HL-60 (cell line): ENCODE measurements around the gene LIPT2.

ENCODE experiments used
- DNase-seq, 2 experiments: peaks; one replicate each; pipeline ENCODE4 v3.0.0-alpha.2; 2010 to 2020; ENCODE audit warnings: low read depth in 1 of 2, low spot score in 1 of 2
- H3K27ac ChIP-seq: fragments of 250-450 bp; sonication (Bioruptor Pico); replicated peaks from 2 replicates; pipeline ENCODE4 v1.5.1; 2020; ENCODE audit warnings: mild to moderate bottlenecking, moderate library complexity
- H3K27me3 ChIP-seq: fragments of 250-450 bp; sonication (Bioruptor Pico); 2 replicates; pipeline ENCODE4 v1.5.1; 2021; ENCODE audit warnings: mild to moderate bottlenecking, moderate library complexity; ENCODE audit not compliant: insufficient read depth, poor library complexity, severe bottlenecking
- H3K4me3 ChIP-seq: replicated peaks from 2 replicates; pipeline ENCODE4 v1.5.1; 2011; ENCODE audit warnings: mild to moderate bottlenecking, control low read depth, low read length; ENCODE audit not compliant: insufficient read depth
- CTCF ChIP-seq: IDR thresholded peaks from one replicate; pipeline ENCODE4 v1.5.1; 2011; ENCODE audit warnings: low read length, control low read depth, inconsistent platforms; ENCODE audit not compliant: insufficient read depth
- GABPA ChIP-seq: IDR thresholded peaks from 2 replicates; pipeline ENCODE4 v1.6.1; 2012; ENCODE audit warnings: low read depth
- POLR2AphosphoS5 ChIP-seq: IDR thresholded peaks from 2 replicates; pipeline ENCODE4 v1.6.1; 2012; ENCODE audit warnings: low read depth
- REST ChIP-seq: IDR thresholded peaks from 2 replicates; pipeline ENCODE4 v1.6.1; 2012; ENCODE audit warnings: low read depth; ENCODE audit not compliant: insufficient replicate concordance
- SPI1 ChIP-seq: IDR thresholded peaks from 2 replicates; pipeline ENCODE4 v1.6.1; 2012; ENCODE audit warnings: low read depth, mild to moderate bottlenecking, borderline replicate concordance

LIPT2 gene

GRCh38 chr11:74473382-74474173 lies 19.9 kb downstream of the LIPT2 start:
- DNase-seq: no peak
- no peak for TF ChIP-seq GABPA
- TF ChIP-seq REST: no peak
- TF ChIP-seq CTCF: no peak
- TF ChIP-seq SPI1: 0 out of 2 replicates have a peak, but pooled peaks have one; percentile 11
- TF ChIP-seq POLR2AphosphoS5: no peak
- Histone ChIP-seq H3K27me3 (no peaks in the 10 kb centered on the region), H3K4me3 (no peak overlapping the region), H3K27ac (no peak overlapping the region)

GRCh38 chr11:74471668-74472429 lies 21.7 kb downstream of the LIPT2 start:
- H3K4me3 ChIP-seq: no peak overlapping the region
- no peak for DNase-seq
- H3K27me3 ChIP-seq: no peaks in the 10 kb centered on the region
- no peak overlapping the region for H3K27ac ChIP-seq
- TF ChIP-seq POLR2AphosphoS5 (no peak), REST (no peak), SPI1 (no peak), CTCF (no peak), GABPA (no peak)

GRCh38 chr11:74471037-74471436 lies 22.5 kb downstream of the LIPT2 start:
- H3K27me3 ChIP-seq: no peaks in the 10 kb centered on the region
- H3K4me3 ChIP-seq: no peak overlapping the region
- TF ChIP-seq CTCF: no peak
- no peak for TF ChIP-seq SPI1
- TF ChIP-seq POLR2AphosphoS5: no peak
- no peak for TF ChIP-seq GABPA
- TF ChIP-seq REST: no peak
- DNase-seq: no peak
- H3K27ac ChIP-seq: no peak overlapping the region
